ENCODE measurements around the gene DPEP1. TPM values are rescaled to one million over a fixed set of nuclear protein-coding genes. Genes with fewer than 3 reads are reported as not detected.
A peak's percentile ranks its signal among the peaks of the same experiment; 100 is the strongest.
"Not testable (repeated sequence)": the region's sequence is repeated elsewhere in the genome, so short reads cannot be mapped to it uniquely, and the experiment has no call there.

Gene DPEP1
- total RNA-seq, 1 experiment from 2014 or later, result 1.1 TPM

DNA sequence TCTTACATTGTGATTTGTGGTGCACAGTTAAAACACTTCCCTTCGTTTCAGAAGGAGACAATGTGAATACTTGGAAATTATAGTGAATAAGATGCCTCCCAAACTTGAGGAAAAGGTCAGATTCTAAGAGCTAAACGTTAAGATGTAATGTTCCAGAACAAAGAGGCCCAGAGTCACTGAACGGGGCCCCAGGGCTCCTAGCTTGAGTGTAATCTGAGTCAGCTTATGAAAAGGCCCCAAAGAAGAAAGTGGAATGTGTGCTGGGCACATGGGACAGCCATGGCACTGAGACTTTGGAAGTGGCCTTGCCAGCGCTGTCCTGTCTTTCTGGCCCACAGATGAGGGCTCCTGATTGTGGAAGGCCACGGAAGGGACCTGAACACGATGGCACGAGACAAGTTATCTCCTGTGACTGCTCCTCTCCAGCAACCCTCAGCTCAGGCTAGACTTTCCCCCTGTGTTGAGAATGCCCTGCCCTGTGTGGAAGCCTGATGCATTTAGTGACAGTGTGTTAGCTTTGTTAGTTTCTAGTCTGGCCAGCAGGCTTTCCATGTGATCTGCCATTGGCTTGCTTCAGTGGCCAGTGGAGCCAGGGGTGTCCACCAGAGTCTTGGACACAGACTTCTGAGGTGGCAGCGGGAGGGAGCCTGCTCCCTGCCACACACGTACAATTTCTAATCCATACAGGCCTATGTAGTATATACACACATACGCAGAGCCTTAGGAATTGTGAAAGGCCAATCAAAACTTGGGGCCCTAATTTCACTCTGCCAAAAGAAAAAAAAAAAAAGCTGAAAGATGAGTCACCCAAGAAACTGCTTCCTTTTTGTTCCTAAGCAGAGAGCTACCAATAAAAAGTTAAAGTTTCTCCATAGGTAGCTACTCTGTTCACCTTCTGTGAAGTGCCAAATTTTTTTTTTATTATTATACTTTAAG, 57.3 kb downstream of the DPEP1 start:
- BruUV-seq (replicated peaks), result TSS peak; percentile 15
- H3K4me1 ChIP-seq (ENCODE audit: control insufficient read depth in 1 of 2, insufficient read depth in 2 of 2, low read length in 2 of 2), result peaks cover 0 to 5% of the 10 kb centered on the region in 2 experiments; a peak in 1 of 4 replicates
- no peaks in the 10 kb centered on the region for H3K36me3 ChIP-seq (ENCODE audit: control insufficient read depth in 1 of 2, insufficient read depth in 2 of 2, low read length in 2 of 2)
- H4K20me1 ChIP-seq (ENCODE audit: insufficient read depth), result no peaks in the 10 kb centered on the region
- TF ChIP-seq EZH2 (IDR thresholded peaks at IDR 0.05), result no peak
- no peak for TF ChIP-seq SIN3A (IDR thresholded peaks at IDR 0.05; ENCODE audit: low read depth)
- no peak for TF ChIP-seq ELF1 (IDR thresholded peaks at IDR 0.05; ENCODE audit: borderline replicate concordance, low read depth)
- TF ChIP-seq EZH2phosphoT487 (IDR thresholded peaks at IDR 0.05; ENCODE audit: borderline replicate concordance), result no peak
- no peak for TF ChIP-seq EGR1 (IDR thresholded peaks at IDR 0.05; ENCODE audit: low read depth)
- TF ChIP-seq CEBPB (IDR thresholded peaks at IDR 0.05; ENCODE audit: low read depth), result no peak
- TF ChIP-seq POLR2AphosphoS5 (IDR thresholded peaks at IDR 0.05; ENCODE audit: low read depth, low read length), result no peak
- TF ChIP-seq SRF (IDR thresholded peaks at IDR 0.05; ENCODE audit: low read depth), result no peak
- TF ChIP-seq ZFX (IDR thresholded peaks at IDR 0.05), result no peak
- H3K9ac ChIP-seq (ENCODE audit: low read length), result no peak overlapping the region
- CTCF ChIA-PET, result no interaction called here
- H3K79me2 ChIP-seq (ENCODE audit: insufficient read depth, low read length), result no peaks in the 10 kb centered on the region
- H3K4me3 ChIP-seq (replicated peaks in 1 of 2; ENCODE audit: low read depth in 1 of 2, low read length in 2 of 2), result no peak overlapping the region
- ATAC-seq (no peak; the same call in 1 of the 2 replicates), DNase-seq (ENCODE audit: low read depth, low spot score) (no peak)
- RAD21 ChIA-PET (ENCODE audit: low non-redundant PET in 1 of 2, low total read pairs in 2 of 2, uncharacterized antibody in 2 of 2, unreplicated experiment in 2 of 2), result interaction anchor here in 1 of 2 experiments (0.6 kb wide), 1 partner anchor 37 kb away, joined by 3 read pairs; no protein-coding TSS in a partner anchor
- peaks cover 1 to 5% of the 10 kb centered on the region in 2 experiments; a peak in 1 of 4 replicates for H3K9me3 ChIP-seq (ENCODE audit: control insufficient read depth in 1 of 2, insufficient read depth in 1 of 2, low read depth in 1 of 2, low read length in 2 of 2)
- intact Hi-C loops (cut with micrococcal nuclease), result no loop called here
- no peaks in the 10 kb centered on the region for H3K27me3 ChIP-seq (ENCODE audit: insufficient read depth, low read length)
- no peaks in the 10 kb centered on the region for H3K9me2 ChIP-seq (ENCODE audit: insufficient read depth)
- H3K27ac ChIP-seq (ENCODE audit: low read depth, low read length), result peak overlapping the region; percentile 14; the same call in 1 of the 2 replicates
- no peak overlapping the region for H2AFZ ChIP-seq (ENCODE audit: low read depth, low read length, poor library complexity, severe bottlenecking)
- POLR2A ChIA-PET, result interaction anchor here (0.6 to 0.8 kb wide), 2 partner anchors 9 to 111 kb away, joined by 3 read pairs; no protein-coding TSS in a partner anchor
- no peak overlapping the region for H3K4me2 ChIP-seq (ENCODE audit: low read length)

- ATAC-seq; H2AFZ ChIP-seq (ENCODE audit: low read depth, low read length, poor library complexity, severe bottlenecking); POLR2A ChIA-PET; H3K4me2 ChIP-seq (ENCODE audit: low read length); H3K9ac ChIP-seq (ENCODE audit: low read length); H3K27ac ChIP-seq (ENCODE audit: low read depth, low read length); DNase-seq (ENCODE audit: low read depth, low spot score); BruUV-seq (replicated peaks); H3K79me2 ChIP-seq (ENCODE audit: insufficient read depth, low read length); H3K4me1 ChIP-seq (ENCODE audit: control insufficient read depth in 1 of 2, insufficient read depth in 2 of 2, low read length in 2 of 2); H3K36me3 ChIP-seq (ENCODE audit: control insufficient read depth in 1 of 2, insufficient read depth in 2 of 2, low read length in 2 of 2); intact Hi-C loops (cut with micrococcal nuclease); H3K27me3 ChIP-seq (ENCODE audit: insufficient read depth, low read length); H3K9me3 ChIP-seq (ENCODE audit: control insufficient read depth in 1 of 2, insufficient read depth in 1 of 2, low read depth in 1 of 2, low read length in 2 of 2); H3K4me3 ChIP-seq (replicated peaks in 1 of 2; ENCODE audit: low read depth in 1 of 2, low read length in 2 of 2); CTCF ChIA-PET; H3K9me2 ChIP-seq (ENCODE audit: insufficient read depth); H4K20me1 ChIP-seq (ENCODE audit: insufficient read depth): not testable (repeated sequence)
- RAD21 ChIA-PET (ENCODE audit: low non-redundant PET in 1 of 2, low total read pairs in 2 of 2, uncharacterized antibody in 2 of 2, unreplicated experiment in 2 of 2), result interaction anchor here in 1 of 2 experiments (0.6 kb wide), 1 partner anchor 38 kb away, joined by 3 read pairs; no protein-coding TSS in a partner anchor
Measured at GRCh38 chr16:89671565-89671964, 58.1 kb downstream of the DPEP1 start.
